ENCODE data around the gene SCT. TPM values are rescaled to one million over a fixed set of nuclear protein-coding genes. Genes with fewer than 3 reads are reported as not detected.
A peak's percentile ranks its signal among the peaks of the same experiment; 100 is the strongest.

The SCT gene
- total RNA-seq, 4 donors from 2014 or later = not detected

- WGBS = 76% methylated on average over 19 of the region's 21 CpGs
- H3K27me3 ChIP-seq = no peaks in the 10 kb centered on the region
- peaks cover 54 to 68% (median 59%) of the 10 kb centered on the region in 4 donors for H3K4me1 ChIP-seq
- H3K36me3 ChIP-seq = peaks cover 19 to 24% (median 19%) of the 10 kb centered on the region in 4 donors
- no peaks in the 10 kb centered on the region for H3K9me3 ChIP-seq
- peak overlapping the region; percentile 64 to 94 (median 76) for H3K4me3 ChIP-seq
- TF ChIP-seq EP300 (IDR thresholded peaks at IDR 0.05) (no peak), POLR2AphosphoS5 (IDR thresholded peaks at IDR 0.05) (no peak), POLR2A (IDR thresholded peaks at IDR 0.05; ENCODE audit: low read depth) (no peak), CTCF (IDR thresholded peaks at IDR 0.05) (no peak)
- H3K27ac ChIP-seq (replicated peaks in 1 of 4) = no peak overlapping the region
- intact Hi-C loops (cut with DNase I) = no loop called here
- no peak for DNase-seq (ENCODE audit: extremely low spot score)
These were observed 48.5 kb downstream of the SCT start for GRCh38 chr11:578276-579035.

- no peak for DNase-seq (ENCODE audit: extremely low spot score)
These were observed 49.4 kb downstream of the SCT start for GRCh38 chr11:577611-577894.

GRCh38 chr11:576811-577610 lies 50.0 kb downstream of the SCT start:
- Histone ChIP-seq H3K27ac (replicated peaks in 1 of 4) (peak overlapping the region; percentile 91 to 94 (median 94)), H3K4me3 (peak overlapping the region; percentile 64 to 94 (median 76)), H3K36me3 (peaks cover 4 to 9% (median 5%) of the 10 kb centered on the region in 4 donors), H3K4me1 (peaks cover 54 to 68% (median 59%) of the 10 kb centered on the region in 4 donors), H3K27me3 (no peaks in the 10 kb centered on the region), H3K9me3 (no peaks in the 10 kb centered on the region)
- 7% methylated on average over 29 of the region's 48 CpGs for WGBS
- no peak for DNase-seq (ENCODE audit: extremely low spot score)
- intact Hi-C loops (cut with DNase I) = no loop called here
- no peak for TF ChIP-seq POLR2A (IDR thresholded peaks at IDR 0.05; ENCODE audit: low read depth)
- TF ChIP-seq EP300 (IDR thresholded peaks at IDR 0.05) = no peak
- TF ChIP-seq CTCF (IDR thresholded peaks at IDR 0.05) = no peak

More at GRCh38 chr11:577611-577894, 49.4 kb downstream of the SCT start:
- Histone ChIP-seq H3K27ac (replicated peaks in 1 of 4) (peak overlapping the region in 3 of 4 donors; percentile 94), H3K4me1 (peaks cover 54 to 68% (median 59%) of the 10 kb centered on the region in 4 donors), H3K27me3 (no peaks in the 10 kb centered on the region), H3K36me3 (peaks cover 10 to 15% (median 10%) of the 10 kb centered on the region in 4 donors), H3K9me3 (no peaks in the 10 kb centered on the region), H3K4me3 (peak overlapping the region; percentile 64 to 94 (median 76))
- TF ChIP-seq CTCF (IDR thresholded peaks at IDR 0.05) (no peak), EP300 (IDR thresholded peaks at IDR 0.05) (no peak), POLR2A (IDR thresholded peaks at IDR 0.05; ENCODE audit: low read depth) (no peak)
- intact Hi-C loops (cut with DNase I) = no loop called here
- WGBS = 59% methylated on average over 6 of the region's 6 CpGs

Other genes with a start within 250 kb of the SCT start
- gene PKP3, start 233.0 kb downstream of the SCT start, total RNA-seq = 1 to 10 TPM in 1 of 4 donors, under 1 TPM in 3; 0.17 to 1.1 (median 0.51) TPM
- 10 to 100 TPM; 45.7 to 72.9 (median 50.5) TPM for gene SIGIRR, start 212.2 kb downstream of the SCT start, total RNA-seq
- under 1 TPM in 3 of 4 donors, not detected in 1; 0.11 to 0.42 (median 0.32) TPM for gene ANO9, start 185.2 kb downstream of the SCT start, total RNA-seq
- gene PTDSS2, start 176.9 kb downstream of the SCT start, total RNA-seq = 10 to 100 TPM; 23.9 to 58.3 (median 30.2) TPM
- 100 to 1,000 TPM; 280 to 367 (median 334) TPM for gene RNH1, start 119.9 kb downstream of the SCT start, total RNA-seq
- 10 to 100 TPM; 45.7 to 85.2 (median 61.7) TPM for gene HRAS, start 91.6 kb downstream of the SCT start, total RNA-seq
- gene LRRC56, start 89.7 kb downstream of the SCT start, total RNA-seq = under 1 TPM in 2 of 4 donors, not detected in 2; 0.19 to 0.33 TPM
- 1 to 10 TPM in 3 of 4 donors, under 1 TPM in 1; 0.52 to 3.1 (median 1.7) TPM for gene LMNTD2, start 66.4 kb downstream of the SCT start, total RNA-seq
- 10 to 100 TPM in 3 of 4 donors, 1 to 10 TPM in 1; 2.9 to 24.4 (median 13.7) TPM for gene RASSF7, start 66.2 kb downstream of the SCT start, total RNA-seq
- gene PHRF1, start 50.7 kb downstream of the SCT start, total RNA-seq = 10 to 100 TPM; 24.5 to 38.2 (median 28.7) TPM
- gene IRF7, start 11.2 kb downstream of the SCT start, total RNA-seq = 10 to 100 TPM; 11.3 to 39.6 (median 14.2) TPM
- gene CDHR5, start 2.2 kb downstream of the SCT start, total RNA-seq = 1 to 10 TPM in 1 of 4 donors, not detected in 3; 1.3 TPM
- gene DRD4, start 10.1 kb upstream of the SCT start, total RNA-seq = 1 to 10 TPM in 1 of 4 donors, under 1 TPM in 2, not detected in 1; 0.26 to 1.1 (median 0.42) TPM
- gene DEAF1, start 68.0 kb upstream of the SCT start, total RNA-seq = 10 to 100 TPM; 24.9 to 57.1 (median 39.4) TPM
- 10 to 100 TPM; 27.4 to 55.2 (median 39.6) TPM for gene TMEM80, start 68.6 kb upstream of the SCT start, total RNA-seq
- gene EPS8L2, start 79.0 kb upstream of the SCT start, total RNA-seq = 10 to 100 TPM in 3 of 4 donors, 1 to 10 TPM in 1; 5.6 to 31.6 (median 24.9) TPM
- gene TALDO1, start 120.3 kb upstream of the SCT start, total RNA-seq = 100 to 1,000 TPM; 168 to 231 (median 186) TPM
- gene GATD1, start 150.3 kb upstream of the SCT start, total RNA-seq = 10 to 100 TPM; 24.0 to 37.7 (median 28.9) TPM
- gene CEND1, start 162.9 kb upstream of the SCT start, total RNA-seq = 1 to 10 TPM in 3 of 4 donors, under 1 TPM in 1; 0.42 to 3.3 (median 2.6) TPM
- 10 to 100 TPM in 1 of 4 donors, 1 to 10 TPM in 3; 5.0 to 11.0 (median 9.5) TPM for gene SLC25A22, start 171.1 kb upstream of the SCT start, total RNA-seq
- gene PIDD1, start 178.1 kb upstream of the SCT start, total RNA-seq = 10 to 100 TPM in 2 of 4 donors, 1 to 10 TPM in 2; 5.3 to 18.7 (median 9.6) TPM
- gene RPLP2, start 182.8 kb upstream of the SCT start, total RNA-seq = 100 to 1,000 TPM; 318 to 813 (median 686) TPM
- 100 to 1,000 TPM in 1 of 4 donors, 10 to 100 TPM in 3; 62.8 to 107 (median 77.6) TPM for gene PNPLA2, start 191.7 kb upstream of the SCT start, total RNA-seq
- 1 to 10 TPM; 5.3 to 8.4 (median 7.0) TPM for gene CRACR2B, start 200.7 kb upstream of the SCT start, total RNA-seq
- 100 to 1,000 TPM; 219 to 730 (median 352) TPM for gene CD151, start 205.8 kb upstream of the SCT start, total RNA-seq
- gene POLR2L, start 215.3 kb upstream of the SCT start, total RNA-seq = 100 to 1,000 TPM in 2 of 4 donors, 10 to 100 TPM in 2; 71.4 to 189 (median 92.3) TPM
- gene TSPAN4, start 215.7 kb upstream of the SCT start, total RNA-seq = 100 to 1,000 TPM in 3 of 4 donors, 10 to 100 TPM in 1; 81.4 to 156 (median 129) TPM

Data from esophagus muscularis mucosa (tissue), 4 donors.